ENCODE measurements around the gene LCP1.
A peak's percentile ranks its signal among the peaks of the same experiment; 100 is the strongest.
"Not testable (repeated sequence)": the region's sequence is repeated elsewhere in the genome, so short reads cannot be mapped to it uniquely, and the experiment has no call there.

LCP1 gene

DNA sequence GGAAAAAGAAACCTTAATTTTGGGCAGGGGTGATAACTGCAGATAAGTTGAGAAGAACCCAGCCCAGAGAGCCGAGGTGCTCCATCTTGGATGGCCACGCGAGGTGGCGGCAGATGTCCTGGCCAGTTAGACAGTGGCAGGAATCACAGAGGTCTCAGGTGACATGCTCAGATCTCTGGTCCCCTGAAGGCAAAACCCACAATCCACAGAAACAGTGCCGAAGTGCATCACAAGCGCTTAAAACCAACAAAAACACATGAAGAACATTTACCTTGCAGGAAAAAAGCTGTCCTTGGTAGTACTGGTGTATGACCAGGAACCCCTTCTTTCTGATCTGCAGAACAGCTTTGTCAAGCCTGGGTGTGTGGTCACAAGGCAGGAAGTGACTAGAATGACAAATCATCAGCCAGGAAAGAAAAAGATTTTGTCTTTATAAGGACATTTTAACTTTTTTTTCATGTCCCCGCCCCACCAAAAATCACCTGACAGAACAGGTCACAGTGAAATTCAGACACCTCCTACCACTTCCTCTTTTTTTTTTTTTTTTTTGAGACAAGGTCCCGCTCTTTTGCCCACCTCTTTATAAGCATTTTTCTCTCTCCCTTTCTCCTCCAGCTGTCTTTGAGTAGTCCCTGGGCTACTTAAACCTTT lies at the start of gene LCP1:
Gene LCP1, minus strand, starts transcription at position 338 of the 651 bp plus-strand sequence. CDS start 22,515 bp downstream, outside the sequence.
- no peak for DNase-seq (ENCODE audit: low read depth, low spot score)

DNA sequence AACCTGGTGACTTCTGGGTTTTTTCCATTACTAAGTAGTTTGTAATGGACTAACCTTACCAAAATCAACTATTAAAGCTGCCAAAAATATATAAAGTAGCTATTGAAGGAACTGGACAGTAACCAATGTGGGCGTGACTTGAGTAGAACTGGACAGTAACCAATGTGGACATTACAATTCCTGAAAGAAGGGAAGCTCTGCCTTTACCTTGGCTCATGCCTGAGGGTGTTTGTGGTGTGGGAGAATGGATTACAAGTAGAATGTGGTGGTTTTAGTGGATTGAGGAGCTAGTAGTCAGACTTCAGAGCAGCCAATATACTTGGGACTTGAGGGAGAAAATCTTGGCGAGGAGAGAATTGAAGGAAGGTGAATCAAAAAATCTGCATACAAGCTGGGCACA lies 47.3 kb upstream of the LCP1 start:
- no peak for DNase-seq (ENCODE audit: low read depth, low spot score)

GRCh38 chr13:46220234-46220633 lies 38.3 kb upstream of the LCP1 start:
- DNase-seq (ENCODE audit: low read depth, low spot score): peak; percentile 5

DNA sequence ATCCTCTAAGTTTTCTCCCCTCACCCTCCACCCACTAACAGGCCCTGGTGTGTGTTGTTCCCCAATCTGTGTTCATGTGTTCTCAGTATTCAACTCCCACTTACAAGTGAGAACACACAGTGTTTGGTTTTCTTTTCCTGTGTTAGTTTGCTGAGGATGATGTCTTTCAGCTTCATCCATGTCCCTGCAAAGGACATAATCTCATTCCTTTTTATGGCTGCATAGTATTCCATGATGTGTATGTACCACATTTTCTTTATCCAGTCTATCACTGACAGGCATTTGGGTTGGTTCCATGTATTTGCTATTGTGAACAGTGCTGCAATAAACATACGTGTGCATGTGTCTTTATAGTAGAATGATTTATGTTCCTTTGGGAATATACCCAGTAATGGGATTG lies 32.8 kb upstream of the LCP1 start:
- not testable (repeated sequence) for DNase-seq (ENCODE audit: low read depth, low spot score)

DNA sequence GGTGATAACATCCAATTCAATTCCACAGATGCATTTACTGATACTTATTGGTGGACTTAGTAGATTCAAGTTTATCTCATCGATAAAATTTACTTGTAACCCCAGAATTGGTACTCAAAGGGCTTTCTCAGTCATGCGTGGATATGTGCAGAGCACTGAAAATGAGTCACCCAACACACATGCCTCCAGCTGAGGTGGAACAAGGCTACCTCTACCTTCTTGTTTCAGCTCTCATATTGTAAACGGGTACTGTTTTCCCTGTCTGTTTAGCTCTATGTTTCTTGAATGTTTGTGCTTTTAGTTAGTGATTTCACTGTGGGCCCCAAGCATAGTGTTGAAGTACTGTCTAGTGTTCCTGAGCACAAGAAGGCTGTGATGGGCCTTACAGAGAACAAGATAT lies 31.3 kb upstream of the LCP1 start:
- no peak for DNase-seq (ENCODE audit: low read depth, low spot score)

- peak; percentile 2 for DNase-seq (ENCODE audit: low read depth, low spot score)
These were observed 29.7 kb upstream of the LCP1 start, which contains the start of gene LRRC63 for GRCh38 chr13:46211483-46212351. TSS of gene LRRC63 (plus strand) at chr13:46211928. CDS start at chr13:46213035, 1,107 bp downstream.

DNA sequence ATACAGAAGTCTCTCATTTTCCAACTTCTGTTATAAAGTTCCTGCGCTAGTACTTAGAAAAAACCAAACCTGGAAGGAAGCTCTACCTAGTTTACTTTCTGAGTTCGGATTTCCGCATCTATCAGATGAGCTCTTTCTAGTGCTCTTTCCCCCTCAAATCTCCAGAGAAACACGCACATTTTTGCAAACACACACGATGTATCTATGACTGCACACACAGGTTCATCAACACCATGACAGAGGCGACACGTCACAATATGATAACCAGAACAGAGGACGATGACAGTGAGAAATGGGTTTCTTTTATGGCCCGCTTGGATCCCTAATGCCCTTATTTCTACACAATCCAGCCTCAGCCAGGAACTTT lies 29.1 kb upstream of the LCP1 start:
- no peak for DNase-seq (ENCODE audit: low read depth, low spot score)

- no peak for DNase-seq (ENCODE audit: low read depth, low spot score)
These were observed 28.5 kb upstream of the LCP1 start for GRCh38 chr13:46210362-46211083.

DNA sequence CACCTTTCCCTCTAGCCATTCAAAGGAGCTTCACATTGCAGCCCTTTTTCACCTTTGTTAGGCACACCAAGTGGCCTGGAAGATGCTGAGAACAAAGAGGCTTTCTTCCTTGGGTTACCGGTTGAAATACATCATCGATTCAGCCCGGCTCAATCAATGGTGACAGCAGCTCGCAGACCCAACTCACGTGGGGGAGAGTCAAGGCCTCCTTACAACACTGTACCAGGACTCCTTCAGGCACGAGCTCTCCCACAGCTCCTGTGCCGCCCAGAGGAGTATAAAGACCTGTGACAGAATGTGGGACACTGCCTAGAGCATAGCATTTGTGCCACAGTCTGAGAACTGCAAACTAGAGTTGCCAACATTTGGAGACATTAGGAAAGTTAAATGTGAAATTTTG lies 25.9 kb upstream of the LCP1 start:
- no peak for DNase-seq (ENCODE audit: low read depth, low spot score)

DNA sequence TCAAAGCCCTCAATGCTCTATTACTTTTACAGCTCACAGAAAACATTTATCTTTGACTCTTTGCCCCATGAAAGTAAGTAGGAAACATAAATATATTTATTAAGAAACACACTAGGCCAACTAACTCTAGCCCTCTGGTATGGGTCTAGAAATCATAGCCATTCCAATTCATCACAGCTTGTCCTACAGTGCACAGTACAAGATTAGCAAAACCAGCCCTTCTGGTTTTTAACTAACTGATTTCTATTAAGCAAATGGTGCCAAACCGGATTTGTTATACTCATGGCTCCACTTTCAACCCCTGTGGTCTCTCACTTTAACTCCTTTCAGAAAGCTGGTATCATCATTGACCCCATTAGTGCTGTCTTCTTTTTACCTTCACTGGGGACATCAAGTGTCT lies 24.2 kb upstream of the LCP1 start:
- DNase-seq (ENCODE audit: low read depth, low spot score): no peak

DNA sequence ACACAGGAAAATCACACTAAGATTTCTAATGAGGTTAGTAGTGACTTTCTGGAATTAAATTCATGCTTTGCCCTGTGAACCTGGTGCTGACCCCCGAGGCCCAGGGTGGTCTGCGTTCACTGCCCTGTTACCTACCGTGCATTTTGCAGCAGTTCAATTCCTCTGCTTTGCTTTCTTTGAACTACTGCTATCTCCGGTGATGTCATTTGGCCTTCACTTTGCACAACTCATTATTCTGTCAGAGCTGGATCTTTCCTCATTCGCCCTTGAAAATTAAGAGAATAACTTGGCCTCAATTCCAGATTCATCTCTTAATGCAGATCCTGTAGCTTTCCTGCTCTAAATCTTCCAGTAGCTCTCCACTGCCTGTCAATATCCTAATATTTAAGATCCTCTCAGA lies 21.0 kb upstream of the LCP1 start:
- no peak for DNase-seq (ENCODE audit: low read depth, low spot score)

DNA sequence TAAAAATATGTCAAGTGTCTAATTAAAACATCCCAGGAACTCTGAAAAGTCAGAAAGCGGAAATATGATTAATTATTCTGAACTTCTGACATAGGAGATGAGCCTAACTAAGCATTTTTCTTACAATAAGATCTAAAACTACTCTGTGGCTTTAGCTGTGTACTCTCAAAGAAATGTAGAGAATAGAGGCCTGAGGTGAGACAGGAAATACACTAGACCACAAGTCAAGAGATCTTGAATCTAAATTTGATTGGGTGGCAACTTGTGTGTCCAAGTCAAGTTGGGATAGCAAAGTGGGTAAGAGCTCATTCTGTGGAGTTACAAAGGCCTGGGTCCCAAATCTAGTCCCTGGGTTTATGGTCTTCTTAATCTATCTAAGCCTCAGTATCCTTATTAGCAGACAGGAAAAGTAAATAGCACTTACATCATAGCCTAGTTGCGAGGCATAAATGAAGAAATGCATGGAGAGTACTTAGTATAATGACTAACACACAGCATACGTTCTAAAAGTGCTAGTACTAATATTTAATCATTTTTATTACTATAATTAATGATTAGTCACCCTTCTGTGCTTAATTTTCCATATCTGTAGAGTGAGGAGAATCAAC lies 20.3 kb upstream of the LCP1 start:
- DNase-seq (ENCODE audit: low read depth, low spot score): no peak

- DNase-seq (ENCODE audit: low read depth, low spot score): no peak
These were observed 16.8 kb upstream of the LCP1 start for GRCh38 chr13:46198696-46199193.

DNA sequence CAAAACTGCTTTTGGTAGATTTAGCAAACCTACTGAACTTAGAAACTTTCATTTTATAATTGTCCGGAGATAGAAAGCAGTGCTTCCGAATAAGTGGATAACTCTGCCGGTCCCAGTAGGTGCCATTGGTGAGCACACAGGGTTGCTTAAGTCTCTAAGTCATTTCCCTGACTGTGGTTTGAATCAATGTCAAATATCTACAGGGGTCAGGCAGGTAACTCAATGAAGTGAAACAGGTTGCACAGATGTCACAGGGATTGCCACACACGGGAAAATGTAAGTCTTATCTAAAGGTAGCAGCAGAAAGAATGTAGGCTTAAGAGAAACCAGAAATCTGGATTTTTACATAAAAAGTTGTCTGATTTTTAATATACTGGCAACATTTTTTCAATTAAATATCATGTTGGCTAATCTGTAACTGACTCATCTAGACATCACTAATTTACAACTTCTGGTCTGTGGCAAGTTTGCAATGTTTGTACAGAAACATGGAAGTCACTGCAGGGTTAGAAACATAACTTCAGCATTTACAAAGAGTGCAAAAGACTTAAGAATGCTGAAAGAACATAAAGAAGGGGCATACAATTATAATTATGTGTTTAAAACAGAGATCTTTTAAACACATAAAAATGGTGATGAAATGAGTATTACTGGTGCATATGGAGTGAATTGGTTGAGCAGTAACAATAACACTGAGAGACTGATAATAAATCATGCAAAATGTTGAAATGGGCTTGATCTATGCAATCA lies 15.5 kb upstream of the LCP1 start:
- DNase-seq (ENCODE audit: low read depth, low spot score): no peak

DNA sequence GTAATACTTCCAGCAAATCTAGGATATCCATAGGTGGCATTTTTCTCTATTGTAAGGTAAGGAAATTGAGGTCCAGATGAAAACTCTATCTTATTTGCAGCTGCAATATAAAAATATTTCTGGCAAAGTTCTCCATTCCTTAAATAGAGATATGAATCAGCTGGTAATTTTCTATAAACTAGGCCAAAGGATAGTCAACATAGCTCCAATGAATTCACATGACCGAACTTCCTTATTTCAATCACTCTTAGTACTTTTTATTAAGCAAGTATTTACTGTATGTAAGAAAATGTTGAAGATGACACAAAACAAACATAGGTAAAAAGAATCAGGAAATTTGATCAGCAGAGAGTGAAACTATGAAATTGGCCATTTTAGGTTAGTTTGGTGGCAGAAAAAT lies 13.0 kb upstream of the LCP1 start:
- DNase-seq (ENCODE audit: low read depth, low spot score): no peak

GRCh38 chr13:46192412-46192811 lies 10.4 kb upstream of the LCP1 start:
- no peak for DNase-seq (ENCODE audit: low read depth, low spot score)

DNA sequence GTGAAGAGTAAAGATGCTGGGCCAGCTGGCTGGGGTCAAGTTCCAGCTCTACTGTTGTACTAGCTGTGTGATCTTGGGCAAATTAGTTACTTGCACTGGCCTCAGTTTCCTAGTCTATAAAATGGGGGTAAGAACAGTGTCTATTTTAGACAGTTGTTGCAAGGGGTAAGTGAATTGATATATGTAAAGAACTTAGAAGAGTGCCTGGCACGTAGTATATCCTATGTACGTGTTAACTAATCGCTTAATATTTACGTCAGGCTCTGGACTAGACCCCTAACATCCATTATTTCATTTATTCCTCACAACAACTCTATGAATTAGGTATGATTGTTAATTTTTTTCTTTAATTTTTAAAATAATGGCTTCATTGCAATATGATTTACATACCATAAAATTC lies 3.7 kb upstream of the LCP1 start:
- no peak for DNase-seq (ENCODE audit: low read depth, low spot score)

DNA sequence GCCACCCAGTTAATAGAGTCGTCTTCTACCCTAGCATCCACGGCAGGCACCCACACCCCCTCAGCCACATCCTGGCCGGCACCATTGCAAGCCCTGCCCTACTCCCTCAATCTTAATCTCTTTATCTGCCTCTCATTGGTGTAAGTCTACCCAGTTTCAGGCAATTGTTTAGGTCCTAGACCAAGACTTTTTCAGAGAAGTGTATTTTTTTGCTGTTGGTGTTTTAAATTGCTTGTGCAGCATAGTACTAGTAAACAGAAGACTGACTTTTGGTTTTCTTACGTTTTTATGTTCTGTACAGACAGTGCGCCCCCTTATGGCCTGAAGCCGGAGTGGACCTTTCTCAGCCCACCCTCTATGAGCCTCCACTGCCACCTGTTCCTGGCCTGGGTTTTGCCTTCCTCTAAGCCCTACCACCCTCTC lies 2.3 kb upstream of the LCP1 start:
- no peak for DNase-seq (ENCODE audit: low read depth, low spot score)

- DNase-seq (ENCODE audit: low read depth, low spot score): no peak
These were observed 1.3 kb upstream of the LCP1 start for GRCh38 chr13:46183018-46183946.

- DNase-seq (ENCODE audit: low read depth, low spot score): no peak
These were observed 507 bp upstream of the LCP1 start for GRCh38 chr13:46182491-46182877.
